HG03520 (cell line): Measurements from ENCODE around the gene VPS54.

ENCODE experiments used
- ATAC-seq: cut with Tn5 transposase; IDR thresholded peaks from one replicate; pipeline ENCODE4 v1.9.1; 2021; ENCODE audit warnings: mild to moderate bottlenecking, moderate library complexity; ENCODE audit not compliant: unreplicated experiment

VPS54 gene, protein sequence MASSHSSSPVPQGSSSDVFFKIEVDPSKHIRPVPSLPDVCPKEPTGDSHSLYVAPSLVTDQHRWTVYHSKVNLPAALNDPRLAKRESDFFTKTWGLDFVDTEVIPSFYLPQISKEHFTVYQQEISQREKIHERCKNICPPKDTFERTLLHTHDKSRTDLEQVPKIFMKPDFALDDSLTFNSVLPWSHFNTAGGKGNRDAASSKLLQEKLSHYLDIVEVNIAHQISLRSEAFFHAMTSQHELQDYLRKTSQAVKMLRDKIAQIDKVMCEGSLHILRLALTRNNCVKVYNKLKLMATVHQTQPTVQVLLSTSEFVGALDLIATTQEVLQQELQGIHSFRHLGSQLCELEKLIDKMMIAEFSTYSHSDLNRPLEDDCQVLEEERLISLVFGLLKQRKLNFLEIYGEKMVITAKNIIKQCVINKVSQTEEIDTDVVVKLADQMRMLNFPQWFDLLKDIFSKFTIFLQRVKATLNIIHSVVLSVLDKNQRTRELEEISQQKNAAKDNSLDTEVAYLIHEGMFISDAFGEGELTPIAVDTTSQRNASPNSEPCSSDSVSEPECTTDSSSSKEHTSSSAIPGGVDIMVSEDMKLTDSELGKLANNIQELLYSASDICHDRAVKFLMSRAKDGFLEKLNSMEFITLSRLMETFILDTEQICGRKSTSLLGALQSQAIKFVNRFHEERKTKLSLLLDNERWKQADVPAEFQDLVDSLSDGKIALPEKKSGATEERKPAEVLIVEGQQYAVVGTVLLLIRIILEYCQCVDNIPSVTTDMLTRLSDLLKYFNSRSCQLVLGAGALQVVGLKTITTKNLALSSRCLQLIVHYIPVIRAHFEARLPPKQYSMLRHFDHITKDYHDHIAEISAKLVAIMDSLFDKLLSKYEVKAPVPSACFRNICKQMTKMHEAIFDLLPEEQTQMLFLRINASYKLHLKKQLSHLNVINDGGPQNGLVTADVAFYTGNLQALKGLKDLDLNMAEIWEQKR

DNA sequence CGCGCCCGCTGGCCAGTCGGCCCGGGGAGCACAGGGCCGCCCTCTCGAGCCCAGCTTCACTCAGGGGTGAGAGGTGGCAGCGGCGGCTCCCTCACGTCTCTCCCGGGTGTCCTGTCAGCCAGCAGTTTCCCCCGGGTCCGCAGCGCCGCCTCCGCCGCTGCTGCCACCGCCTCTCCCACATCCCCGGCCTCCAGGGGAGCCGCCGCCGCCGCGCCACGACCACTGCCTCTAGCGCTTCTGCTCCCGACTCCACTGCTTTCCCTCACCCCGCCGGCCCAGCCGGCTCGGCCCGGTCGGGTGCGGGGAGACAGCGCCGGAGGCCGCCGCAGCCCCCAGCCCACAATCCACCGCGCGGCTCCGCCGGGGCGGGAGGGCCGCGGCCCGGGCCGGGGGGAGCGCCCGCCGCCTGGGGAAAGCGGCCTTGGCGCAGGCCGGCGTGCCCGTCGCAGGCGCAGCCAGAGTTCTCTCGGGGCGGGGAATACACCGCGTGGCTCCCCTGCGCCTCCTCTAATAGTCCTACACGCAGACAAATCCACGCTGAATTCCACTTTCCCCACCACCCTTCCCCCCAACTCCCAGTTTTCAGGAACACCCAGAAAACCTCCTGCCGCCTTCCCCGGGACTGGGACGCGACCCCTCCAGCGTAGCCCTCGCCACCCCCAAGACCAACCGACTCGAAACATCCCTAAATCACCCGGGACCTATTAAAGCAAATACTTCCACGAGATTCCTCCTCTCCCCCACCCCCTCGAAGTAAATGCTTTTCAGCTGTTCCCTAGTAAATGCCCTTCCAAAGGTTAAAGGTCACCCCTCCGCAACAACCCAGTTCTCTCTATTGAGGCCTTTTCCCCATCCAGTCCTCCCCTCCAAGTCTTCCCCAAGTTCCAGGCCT is at the start of gene VPS54:
VPS54 (minus strand) TSS at position 346 of the 892 bp plus-strand sequence. CDS start 35,429 bp downstream, outside the sequence.
- ATAC-seq, result peak; percentile 43

DNA sequence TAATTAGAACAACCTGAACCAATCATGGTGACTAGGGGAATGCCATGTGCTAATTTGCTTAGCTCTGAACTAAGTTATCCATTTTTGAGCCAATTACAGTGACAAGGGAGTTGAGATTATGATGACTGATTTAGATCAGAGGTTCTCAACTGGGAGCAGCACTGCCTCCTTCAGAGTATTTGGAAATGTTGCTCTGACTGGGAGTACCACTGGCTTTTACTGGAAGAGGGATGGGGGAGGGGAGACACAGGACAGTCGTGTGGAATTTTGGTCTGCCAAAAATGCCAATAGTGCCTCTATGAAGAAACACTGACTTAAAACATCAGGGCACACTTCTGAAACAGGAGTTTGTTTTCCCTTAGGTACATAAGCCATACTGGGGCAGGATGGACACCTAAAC is 48.1 kb upstream of the VPS54 start:
- no peak for ATAC-seq

DNA sequence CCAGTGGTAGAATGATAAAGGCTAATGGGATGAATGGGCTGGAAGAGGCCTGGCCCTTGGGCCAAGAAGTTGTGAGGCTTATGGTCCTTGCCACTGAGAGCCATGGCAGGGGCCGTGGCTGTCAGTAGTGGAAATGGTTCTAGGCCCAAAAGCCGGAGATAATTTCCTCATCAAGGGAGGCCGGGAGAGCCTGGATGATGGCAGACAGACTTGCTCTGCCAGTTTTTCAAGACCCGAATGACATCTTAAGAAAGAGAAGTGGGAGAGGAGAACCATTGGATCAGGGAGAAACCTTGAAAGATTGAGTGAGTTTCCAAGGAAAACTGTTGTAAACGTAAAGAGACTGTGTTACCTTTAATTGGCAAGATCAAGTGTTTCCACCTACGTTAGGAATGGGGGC is 46.3 kb upstream of the VPS54 start:
- ATAC-seq, result no peak

DNA sequence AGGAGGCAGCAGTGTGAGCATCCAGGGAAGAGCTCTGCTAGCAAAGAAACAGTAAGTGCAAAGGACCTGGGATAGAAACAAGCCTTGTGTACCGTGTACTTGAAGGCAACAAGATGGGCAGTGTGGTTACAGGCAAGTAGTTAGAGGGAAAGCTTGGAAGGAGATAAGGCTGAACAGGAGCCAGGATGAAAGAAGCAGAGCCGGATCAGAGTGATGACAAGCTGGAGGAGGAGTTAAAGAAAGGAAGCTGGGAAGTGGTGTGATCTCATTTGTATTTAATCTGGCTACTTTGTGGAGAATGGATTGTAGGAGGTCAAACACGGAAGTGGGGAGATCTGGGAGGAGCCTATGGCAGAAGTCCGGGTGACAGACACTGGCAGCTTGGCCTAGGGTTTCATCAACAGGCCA is 44.7 kb upstream of the VPS54 start:
- no peak for ATAC-seq

DNA sequence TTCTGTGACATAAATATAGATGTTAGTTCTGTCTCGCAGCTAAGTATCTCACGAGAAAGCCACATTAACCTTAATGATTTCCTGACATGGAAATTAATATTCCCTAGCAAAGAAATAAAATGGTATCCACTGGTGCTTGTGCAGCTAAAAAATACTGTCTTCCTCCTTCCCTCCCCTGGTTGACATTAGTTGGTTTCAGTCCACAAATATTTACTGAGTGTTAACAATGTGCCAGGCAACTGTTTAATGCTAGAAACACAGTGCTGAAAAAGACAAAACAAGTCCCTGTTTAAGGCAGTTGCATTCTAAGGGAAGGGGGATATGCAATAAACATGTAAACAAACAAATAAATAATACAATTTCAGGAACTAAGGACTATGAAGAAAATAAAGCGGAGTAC is 44.2 kb upstream of the VPS54 start:
- ATAC-seq, result no peak

DNA sequence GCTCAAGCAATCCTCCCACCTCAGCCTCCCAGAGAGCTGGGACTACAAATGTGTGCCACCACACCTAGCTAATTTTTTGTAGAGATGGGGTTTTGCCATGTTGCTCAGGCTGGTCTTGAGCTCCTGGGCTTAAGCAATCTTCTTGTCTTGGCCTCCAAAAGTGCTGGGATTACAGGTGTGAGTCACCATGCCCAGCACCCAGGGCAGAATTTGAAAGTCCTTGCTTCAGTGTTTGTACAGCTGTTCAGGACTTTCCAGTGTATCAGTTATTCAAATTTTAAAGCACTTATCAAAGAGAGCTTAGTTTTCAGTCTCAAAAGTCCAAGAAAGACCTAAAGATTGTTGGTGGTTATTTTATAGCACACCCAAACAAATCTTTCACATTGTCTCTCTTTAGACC is 43.6 kb upstream of the VPS54 start:
- ATAC-seq, result no peak

DNA sequence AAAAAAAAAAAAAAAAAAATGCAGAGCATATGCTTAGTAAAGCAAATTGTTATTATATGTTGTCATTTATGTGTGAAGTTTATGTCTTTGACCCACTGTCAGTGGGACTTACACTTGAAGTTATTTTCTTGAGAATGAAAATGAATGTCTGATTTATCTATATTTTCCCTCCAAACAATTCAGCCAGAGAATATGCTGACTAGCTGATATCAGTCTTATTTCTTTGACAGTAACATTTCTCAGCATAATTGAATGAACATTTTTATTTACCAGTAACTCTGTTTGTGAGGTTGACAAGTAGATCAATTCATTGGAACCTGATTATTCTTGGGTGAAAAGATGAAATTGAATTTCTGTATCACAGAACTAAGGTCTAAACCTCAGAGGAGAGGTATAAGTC is 40.0 kb upstream of the VPS54 start:
- no peak for ATAC-seq

DNA sequence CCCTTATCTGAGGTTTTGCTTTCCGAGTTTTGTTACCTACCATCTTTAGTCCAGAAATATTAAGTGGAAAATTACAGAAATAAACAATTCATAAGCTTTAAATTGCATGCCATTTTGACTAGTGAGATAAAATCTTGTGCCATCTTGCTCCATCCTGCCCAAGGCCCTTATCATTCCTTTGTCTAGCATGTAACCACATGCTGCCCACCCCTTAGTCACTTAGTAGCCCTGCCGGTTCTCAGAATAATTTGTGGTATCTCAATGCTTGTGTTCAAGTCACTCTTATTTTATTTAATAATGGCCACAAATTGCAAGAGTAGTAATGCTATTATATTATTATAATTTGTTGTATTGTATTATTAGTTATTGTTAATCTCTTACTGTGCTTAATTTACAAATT is 36.8 kb upstream of the VPS54 start:
- no peak for ATAC-seq

DNA sequence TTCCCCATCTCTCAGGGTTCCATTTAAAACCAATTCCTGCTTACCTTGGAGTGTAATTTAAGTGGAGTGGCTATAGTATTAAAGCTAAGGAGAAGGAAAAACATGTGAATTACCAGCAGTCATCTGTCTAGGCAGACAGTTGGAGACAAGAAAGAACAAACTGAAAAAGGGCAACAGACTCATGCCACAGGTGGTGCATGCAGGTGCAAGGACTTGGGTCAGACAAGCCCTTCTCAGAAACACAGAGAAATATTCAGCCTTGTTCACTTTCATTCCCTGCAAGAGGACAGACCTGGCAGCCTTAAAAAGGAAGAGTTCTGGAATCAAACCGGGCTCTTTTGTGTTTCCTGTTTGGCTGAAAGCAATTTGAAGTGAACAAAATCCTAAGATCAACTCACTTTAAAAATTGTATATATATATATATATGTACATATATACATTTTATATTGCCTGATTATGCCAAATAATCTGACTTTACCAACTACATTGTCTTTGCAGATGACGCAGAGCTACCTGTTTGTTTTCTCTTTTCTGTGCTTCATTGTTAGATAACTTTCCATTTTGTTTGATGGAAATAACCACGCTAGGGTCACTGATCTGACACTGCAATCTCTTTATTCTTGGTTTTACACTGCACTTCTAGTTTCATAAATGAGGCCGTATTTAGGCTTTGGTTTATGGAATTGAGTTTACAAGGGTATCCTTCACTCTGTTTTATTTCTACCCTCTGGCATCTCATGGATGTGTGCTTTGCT is 35.1 kb upstream of the VPS54 start:
- ATAC-seq, result no peak

DNA sequence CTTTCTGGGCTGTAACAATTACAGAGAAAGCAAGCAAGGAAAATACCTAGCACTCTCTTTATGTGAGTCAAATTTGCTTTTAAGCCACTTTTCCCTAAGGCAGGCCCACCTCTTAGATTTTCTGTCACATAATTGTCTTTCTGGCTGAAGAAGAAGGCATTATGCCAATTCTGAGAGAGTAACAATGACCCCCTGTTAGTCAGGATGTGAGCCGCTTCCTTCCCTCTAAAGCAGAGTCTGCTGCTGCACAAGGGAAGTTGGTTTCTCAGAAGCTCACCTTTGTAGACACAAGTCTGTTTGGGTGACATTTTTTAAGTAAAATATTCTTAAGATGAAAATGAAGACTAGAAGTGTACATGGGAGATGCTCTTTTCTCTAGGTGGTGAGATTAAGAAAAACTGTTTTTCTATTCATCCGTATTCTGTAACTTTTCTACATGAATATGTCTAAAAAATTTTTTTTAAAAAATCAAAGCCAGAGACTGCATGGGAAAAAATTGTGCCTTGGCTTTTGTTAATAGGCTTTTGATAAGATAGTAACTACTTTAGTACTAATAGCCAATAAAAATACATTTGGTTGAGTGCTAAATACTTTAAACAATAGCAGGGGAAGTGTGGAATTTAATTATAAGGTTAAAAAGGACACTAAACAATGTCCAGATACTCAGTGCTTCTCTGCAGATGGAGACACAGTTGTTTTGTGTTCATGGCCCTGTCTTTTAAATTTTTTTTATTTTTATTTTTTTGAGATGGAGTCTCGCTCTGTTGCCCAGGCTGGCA is 33.4 kb upstream of the VPS54 start:
- no peak for ATAC-seq

DNA sequence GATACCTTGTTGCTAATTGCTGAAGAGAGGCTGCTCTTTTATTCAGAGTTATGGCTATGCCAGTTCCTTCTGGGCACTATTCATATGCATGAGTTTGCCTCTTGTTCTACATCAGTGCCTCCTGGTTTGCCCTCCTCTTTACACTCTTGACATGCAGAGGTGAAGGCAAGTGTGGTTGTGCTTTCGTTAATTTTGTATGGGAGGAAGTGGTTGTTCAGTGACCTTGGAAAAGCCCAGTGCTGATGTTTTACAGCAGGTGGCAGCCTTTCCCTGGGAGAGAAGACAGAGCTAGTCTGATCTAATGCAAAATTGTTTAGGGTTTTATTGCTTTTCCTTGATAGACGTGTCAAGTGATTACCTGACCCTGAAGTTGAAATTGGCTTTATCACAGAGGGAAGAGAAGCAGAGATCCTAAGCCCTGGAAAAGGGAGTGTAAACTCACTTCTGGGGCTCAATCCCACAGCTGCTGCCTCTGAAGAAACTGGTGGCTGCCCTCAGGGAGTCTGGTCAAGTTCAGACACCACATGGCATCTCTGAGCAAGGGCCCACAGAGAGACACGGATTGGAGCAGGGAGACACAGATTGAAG is 30.5 kb upstream of the VPS54 start:
- ATAC-seq, result peak; percentile 81

DNA sequence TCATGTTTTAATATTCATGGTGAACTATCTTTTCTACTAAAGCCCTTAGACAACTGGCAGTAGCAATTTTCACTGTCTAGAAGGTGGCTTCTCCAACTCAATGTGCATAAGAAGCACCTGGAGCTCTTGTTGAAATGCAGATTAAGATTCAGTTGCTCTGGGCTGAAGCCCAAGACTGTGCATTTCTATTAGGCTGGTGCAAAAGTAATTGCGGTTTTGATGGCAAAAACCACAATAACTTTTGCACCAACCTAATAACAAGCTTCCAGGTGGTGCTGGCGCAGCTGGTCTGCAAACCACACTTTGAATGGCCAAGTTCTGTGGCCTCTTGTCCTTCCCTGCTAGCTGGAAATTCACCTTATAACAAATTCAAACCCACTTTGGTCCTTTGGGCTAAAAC is 26.7 kb upstream of the VPS54 start:
- no peak for ATAC-seq

DNA sequence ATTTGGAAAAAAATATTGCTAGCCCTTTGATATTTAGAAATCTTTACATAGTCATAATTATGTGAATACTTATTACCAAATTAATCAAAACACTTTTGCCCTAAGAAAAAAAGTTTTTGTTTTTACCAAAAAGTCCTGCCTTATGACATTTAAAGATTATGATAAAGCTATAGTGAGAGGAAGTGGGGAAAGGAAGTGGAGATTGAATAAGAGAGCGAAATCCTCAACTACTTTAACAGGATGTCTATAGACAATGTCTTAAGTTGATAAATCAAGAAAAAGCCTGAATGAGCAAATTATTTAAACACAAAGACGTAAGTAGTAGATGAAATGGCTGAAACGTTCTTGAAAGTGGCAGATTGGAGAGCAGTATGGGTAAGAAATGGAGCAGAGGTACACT is 20.9 kb upstream of the VPS54 start:
- ATAC-seq, result no peak

DNA sequence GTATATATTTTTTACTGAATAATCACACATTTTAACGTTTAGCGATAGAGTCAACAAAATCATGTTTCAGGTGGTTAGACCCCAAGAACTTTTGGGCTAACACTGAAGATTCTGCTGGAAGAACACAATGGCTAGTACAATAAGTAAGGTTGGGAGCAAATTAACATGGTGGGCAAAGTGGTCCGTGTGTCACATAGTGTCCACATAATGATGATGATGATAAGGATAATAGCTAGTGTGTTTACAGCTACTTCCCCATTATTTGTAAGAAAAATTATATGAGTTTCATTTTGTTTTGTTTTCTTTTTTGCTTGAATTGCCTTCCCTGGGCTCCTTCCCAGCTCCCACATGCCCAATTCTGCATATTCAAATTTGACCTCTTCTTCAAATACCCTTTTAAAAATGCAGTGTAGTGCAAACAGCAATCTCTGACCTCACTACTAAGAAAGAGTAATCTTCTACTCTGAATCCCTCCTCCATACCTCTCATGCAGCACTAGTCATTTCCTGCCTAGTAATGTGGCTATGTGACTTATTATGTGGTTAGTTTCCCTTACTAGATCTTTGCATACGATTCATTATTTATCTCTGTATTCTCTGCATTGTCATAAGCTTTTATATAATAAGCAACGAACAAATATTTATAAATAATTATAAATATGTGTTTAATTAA is 16.9 kb upstream of the VPS54 start:
- peak; percentile 99 for ATAC-seq

DNA sequence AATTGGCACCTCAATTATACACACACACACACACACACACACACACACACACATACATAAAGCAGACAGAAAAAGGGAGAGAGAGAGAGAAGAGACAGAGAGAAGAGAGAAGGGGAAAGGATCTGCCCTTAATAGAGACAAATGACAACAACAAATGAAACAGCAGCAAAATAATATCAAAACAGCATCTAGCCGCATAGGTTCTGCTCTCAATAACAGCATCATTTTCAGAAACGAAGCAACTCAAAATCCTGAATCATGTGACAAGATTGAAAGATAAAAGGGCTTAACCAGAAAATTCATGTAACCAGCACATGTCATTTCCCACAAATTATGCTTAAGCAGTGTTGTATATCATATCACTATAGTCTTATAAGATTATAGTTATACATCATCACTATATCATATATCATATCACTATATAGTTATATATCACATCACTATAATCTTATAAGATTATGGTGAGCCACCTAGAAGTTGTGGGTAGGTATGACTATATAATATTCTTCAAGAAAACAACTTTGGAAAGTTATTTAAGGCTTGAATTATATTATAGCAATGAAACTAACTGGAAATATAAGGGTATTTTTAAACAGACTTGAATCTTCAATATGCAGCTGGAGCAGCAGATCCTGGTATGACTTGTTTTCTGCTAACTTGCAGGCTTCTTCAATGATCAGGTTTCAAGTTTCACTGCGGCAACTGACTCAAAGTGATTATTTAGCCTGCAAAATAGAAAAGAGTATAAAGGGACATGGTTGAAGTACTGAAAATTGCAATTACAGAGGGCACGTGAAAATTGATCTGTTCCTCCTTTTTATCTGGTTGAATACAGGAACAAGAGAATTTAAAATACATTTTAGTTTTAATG is 16.1 kb upstream of the VPS54 start:
- ATAC-seq, result no peak

DNA sequence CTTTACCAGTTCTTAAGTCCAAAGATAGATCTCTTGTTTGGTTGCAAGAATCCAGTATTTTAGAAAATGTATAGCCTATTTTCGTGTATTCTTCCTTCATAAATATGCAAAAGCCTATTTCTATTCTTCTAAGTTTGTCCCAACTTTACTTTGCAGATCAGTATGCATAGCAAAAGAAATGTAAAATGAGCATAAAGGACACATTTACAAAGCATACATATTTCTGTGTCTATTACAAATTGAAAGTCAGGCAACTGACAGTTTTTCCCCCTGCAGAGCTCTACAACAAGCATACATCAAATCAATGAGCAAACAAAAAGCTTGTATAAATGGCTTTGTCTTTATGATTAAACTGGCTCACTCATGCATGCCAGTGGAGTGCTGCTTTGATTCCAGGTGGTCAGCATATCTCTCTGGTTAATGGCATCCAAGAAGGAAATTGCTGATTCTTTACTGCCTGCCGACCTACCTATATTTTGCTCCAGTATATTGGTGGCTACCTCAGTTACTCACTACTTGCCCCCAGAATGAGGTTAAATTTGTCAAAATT is 10.0 kb upstream of the VPS54 start:
- no peak for ATAC-seq

DNA sequence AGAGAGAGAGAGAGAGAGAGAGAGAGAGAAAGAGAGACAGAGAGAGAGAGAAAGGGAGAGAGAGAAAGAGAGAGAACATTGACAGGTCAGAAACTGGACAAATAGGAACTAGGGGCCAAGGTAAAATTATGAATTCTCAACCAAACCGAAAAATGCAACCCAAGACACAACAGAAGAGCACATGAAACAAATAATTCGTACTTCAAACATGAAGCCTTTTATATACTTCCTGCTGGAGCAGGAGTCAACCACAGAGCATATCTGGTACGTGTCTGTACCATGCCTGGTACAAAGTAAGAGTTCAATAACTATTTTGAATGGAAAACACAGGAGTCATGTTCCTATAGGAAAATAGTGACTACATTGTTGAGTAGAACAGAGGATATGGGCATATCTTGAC is 6.5 kb upstream of the VPS54 start:
- no peak for ATAC-seq
